H1 (cell line): ENCODE results near the gene SYNRG.

Experiments used
- CTCF ChIP-seq, 3 experiments: IDR thresholded peaks; 1 replicate in 2 of 3; 2 replicates in 1 of 3; pipeline versions ENCODE4 v1.5.1 to v1.6.1; 2011; ENCODE audit warnings: low read length in 3 of 3, mild to moderate bottlenecking in 3 of 3, inconsistent platforms in 2 of 3, low read depth in 1 of 3, moderate library complexity in 1 of 3; ENCODE audit not compliant: insufficient read depth in 1 of 3; ENCODE audit errors: control extremely low read depth in 1 of 3
- JUN ChIP-seq: IDR thresholded peaks from 2 replicates; pipeline ENCODE4 v1.6.1; 2011; ENCODE audit warnings: low read depth, mild to moderate bottlenecking, improper control_type of control experiment, low read length

DNA sequence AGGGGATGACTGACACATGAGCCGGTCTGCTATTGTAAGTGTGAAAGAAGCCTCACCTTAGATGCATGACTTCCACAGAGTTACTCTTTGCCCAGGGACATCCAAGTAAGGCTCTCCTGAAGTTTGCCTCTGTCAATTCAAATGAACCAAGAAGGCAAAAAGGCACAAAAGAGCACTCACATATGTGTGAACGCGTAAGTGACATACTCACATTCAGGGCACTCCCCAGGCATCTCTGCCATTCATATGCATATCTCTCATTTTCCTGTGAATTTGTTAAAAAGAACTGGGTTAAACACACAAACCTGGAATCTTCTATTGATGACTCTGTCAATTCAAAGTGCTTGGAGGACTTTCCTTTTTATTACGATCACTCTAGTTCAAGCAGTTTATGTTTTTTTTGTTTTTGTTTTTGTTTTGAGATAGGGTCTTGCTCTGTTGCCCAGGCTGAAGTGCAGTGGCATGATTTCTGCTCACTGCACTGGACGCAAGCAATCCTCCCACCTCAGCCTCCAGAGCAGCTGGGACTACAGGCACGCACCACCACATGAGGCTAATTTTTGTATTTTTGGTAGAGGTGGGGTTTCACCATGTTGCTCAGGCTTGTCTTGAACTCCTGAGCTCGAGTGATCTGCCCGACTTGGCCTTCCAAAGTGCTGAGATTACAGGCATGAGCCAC, 70.1 kb downstream of the SYNRG start:
- no peak for TF ChIP-seq CTCF (IDR thresholded peaks at IDR 0.05; ENCODE audit: control extremely low read depth in 1 of 3, insufficient read depth in 1 of 3, low read depth in 1 of 3, low read length in 3 of 3)
- no peak for TF ChIP-seq JUN
